ENCODE results near the gene DUSP2. TPM values are rescaled to one million over a fixed set of nuclear protein-coding genes. Genes with fewer than 3 reads are reported as not detected.

The DUSP2 gene
- total and polyA plus RNA-seq, 9 of the 15 experiments (the other 6 are each of a cell fraction or from before 2014, with no cell fraction given): 0.04 to 0.18 TPM; not detected in 7

DNA sequence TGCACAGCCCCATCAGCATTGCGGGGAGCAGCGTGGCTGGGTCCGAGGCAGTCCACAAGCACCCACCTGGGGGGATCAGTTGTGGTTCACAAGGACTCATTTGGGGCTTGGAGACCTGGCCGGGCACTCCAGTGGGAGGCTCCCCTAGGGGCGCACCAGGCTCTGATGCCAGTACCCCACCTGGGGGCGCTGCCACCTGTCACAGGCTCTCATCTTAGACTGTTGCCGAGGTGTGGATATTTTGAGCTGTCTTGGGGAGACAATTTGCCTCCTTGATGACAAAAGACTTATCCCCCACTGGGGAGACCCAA is 31.9 kb downstream of the DUSP2 start:
- WGBS (ENCODE audit: insufficient coverage, low coverage, missing lambda C conversion rate): 19% methylated on average over 7 of the region's 7 CpGs

More for the DNA sequence above, 31.9 kb downstream of the DUSP2 start:
- intact Hi-C loops (cut with micrococcal nuclease) (no loop called here), in situ Hi-C loops (cut with MboI) (loop anchor here (5.0 kb wide), 1 partner anchor 91 kb away; no protein-coding TSS in a partner anchor)
- POLR2A ChIA-PET: no interaction called here
- DNase-seq (ENCODE audit: extremely low read depth in 1 of 4, low spot score in 3 of 4) (no peak), ATAC-seq (no peak), FAIRE-seq (no peak)
- no peaks in the 10 kb centered on the region for H3K36me3 ChIP-seq (ENCODE audit: control insufficient read depth, insufficient read depth, low read length)
- no peak overlapping the region for H2AFZ ChIP-seq (ENCODE audit: low read depth, low read length)
- CTCF ChIA-PET (ENCODE audit: low intra/inter-chr PET ratio): no interaction called here
- peaks cover 7% of the 10 kb centered on the region; the same call in 1 of the 2 replicates for H4K20me1 ChIP-seq (replicated peaks; ENCODE audit: control insufficient read depth, insufficient read depth, low read length)
- H3K4me3 ChIP-seq: no peak overlapping the region
- H3K79me2 ChIP-seq (ENCODE audit: control insufficient read depth, insufficient read depth, low read length): no peaks in the 10 kb centered on the region
- H3K4me2 ChIP-seq (ENCODE audit: insufficient read depth, low read length): no peak overlapping the region
- no peak overlapping the region for H3K27ac ChIP-seq (ENCODE audit: extremely low read depth, low read depth, low read length)
- no peaks in the 10 kb centered on the region for H3K9me1 ChIP-seq (ENCODE audit: control insufficient read depth, insufficient read depth, low read length)
- peaks cover 3 to 43% of the 10 kb centered on the region in 2 experiments; a peak in 4 of 5 replicates for H3K4me1 ChIP-seq (replicated peaks in 1 of 2; ENCODE audit: control insufficient read depth in 2 of 2, insufficient read depth in 2 of 2, low read length in 2 of 2)
- BruUV-seq (replicated peaks): no TSS peak
- H3K9ac ChIP-seq (ENCODE audit: insufficient read depth in 1 of 2, low read depth in 2 of 2, low read length in 2 of 2): no peak overlapping the region
- H3K9me3 ChIP-seq (replicated peaks; ENCODE audit: control insufficient read depth, insufficient read depth, low read depth, low read length): no peaks in the 10 kb centered on the region
- peaks cover 2 to 81% of the 10 kb centered on the region in 2 experiments; a peak in 3 of 5 replicates for H3K27me3 ChIP-seq (ENCODE audit: control insufficient read depth in 2 of 2, insufficient read depth in 2 of 2, low read length in 2 of 2)
- no peak for TF ChIP-seq CEBPB (tag; IDR thresholded peaks at IDR 0.05)
- TF ChIP-seq GTF2F1 (IDR thresholded peaks at IDR 0.05; ENCODE audit: low read depth, low read length): no peak
- no peak for TF ChIP-seq ZNF3 (CRISPR knock-in tag; IDR thresholded peaks at IDR 0.05)
- no peak for TF ChIP-seq HDGF (IDR thresholded peaks at IDR 0.05)
- TF ChIP-seq, protein P1, sequence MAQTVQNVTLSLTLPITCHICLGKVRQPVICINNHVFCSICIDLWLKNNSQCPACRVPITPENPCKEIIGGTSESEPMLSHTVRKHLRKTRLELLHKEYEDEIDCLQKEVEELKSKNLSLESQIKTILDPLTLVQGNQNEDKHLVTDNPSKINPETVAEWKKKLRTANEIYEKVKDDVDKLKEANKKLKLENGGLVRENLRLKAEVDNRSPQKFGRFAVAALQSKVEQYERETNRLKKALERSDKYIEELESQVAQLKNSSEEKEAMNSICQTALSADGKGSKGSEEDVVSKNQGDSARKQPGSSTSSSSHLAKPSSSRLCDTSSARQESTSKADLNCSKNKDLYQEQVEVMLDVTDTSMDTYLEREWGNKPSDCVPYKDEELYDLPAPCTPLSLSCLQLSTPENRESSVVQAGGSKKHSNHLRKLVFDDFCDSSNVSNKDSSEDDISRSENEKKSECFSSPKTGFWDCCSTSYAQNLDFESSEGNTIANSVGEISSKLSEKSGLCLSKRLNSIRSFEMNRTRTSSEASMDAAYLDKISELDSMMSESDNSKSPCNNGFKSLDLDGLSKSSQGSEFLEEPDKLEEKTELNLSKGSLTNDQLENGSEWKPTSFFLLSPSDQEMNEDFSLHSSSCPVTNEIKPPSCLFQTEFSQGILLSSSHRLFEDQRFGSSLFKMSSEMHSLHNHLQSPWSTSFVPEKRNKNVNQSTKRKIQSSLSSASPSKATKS (CRISPR knock-in tag; IDR thresholded peaks at IDR 0.05): no peak
- TF ChIP-seq, protein P2, sequence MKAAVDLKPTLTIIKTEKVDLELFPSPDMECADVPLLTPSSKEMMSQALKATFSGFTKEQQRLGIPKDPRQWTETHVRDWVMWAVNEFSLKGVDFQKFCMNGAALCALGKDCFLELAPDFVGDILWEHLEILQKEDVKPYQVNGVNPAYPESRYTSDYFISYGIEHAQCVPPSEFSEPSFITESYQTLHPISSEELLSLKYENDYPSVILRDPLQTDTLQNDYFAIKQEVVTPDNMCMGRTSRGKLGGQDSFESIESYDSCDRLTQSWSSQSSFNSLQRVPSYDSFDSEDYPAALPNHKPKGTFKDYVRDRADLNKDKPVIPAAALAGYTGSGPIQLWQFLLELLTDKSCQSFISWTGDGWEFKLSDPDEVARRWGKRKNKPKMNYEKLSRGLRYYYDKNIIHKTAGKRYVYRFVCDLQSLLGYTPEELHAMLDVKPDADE (conservative IDR thresholded peaks at IDR 0.05; ENCODE audit: control insufficient read depth, low read depth, low read length): no peak
- TF ChIP-seq, protein P3, sequence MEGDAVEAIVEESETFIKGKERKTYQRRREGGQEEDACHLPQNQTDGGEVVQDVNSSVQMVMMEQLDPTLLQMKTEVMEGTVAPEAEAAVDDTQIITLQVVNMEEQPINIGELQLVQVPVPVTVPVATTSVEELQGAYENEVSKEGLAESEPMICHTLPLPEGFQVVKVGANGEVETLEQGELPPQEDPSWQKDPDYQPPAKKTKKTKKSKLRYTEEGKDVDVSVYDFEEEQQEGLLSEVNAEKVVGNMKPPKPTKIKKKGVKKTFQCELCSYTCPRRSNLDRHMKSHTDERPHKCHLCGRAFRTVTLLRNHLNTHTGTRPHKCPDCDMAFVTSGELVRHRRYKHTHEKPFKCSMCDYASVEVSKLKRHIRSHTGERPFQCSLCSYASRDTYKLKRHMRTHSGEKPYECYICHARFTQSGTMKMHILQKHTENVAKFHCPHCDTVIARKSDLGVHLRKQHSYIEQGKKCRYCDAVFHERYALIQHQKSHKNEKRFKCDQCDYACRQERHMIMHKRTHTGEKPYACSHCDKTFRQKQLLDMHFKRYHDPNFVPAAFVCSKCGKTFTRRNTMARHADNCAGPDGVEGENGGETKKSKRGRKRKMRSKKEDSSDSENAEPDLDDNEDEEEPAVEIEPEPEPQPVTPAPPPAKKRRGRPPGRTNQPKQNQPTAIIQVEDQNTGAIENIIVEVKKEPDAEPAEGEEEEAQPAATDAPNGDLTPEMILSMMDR (IDR thresholded peaks at IDR 0.05 in 2 of 3, conservative IDR thresholded peaks at IDR 0.05 in 1 of 3; ENCODE audit: insufficient read depth in 2 of 3, low read depth in 1 of 3, low read length in 3 of 3): peak; percentile 38 to 86 (median 50); a peak in 4 of 6 replicates

Measured in K562 (cell line).